Tongue (tissue), 2 donors: ENCODE measurements around the gene GATB. TPM values are rescaled to one million over a fixed set of nuclear protein-coding genes. Genes with fewer than 3 reads are reported as not detected.

Experiments
- DNase-seq: peaks from one replicate; pipeline ENCODE4 v3.0.0-alpha.2; 2015
- total RNA-seq: library from RNA; depleted of rRNA; stranded (reverse); fragments of >200 nt; gene quantifications from one replicate; pipeline ENCODE4 v1.2.3, GENCODE V29; 2014

Gene GATB
- total RNA-seq, 1 donor from 2014 or later = 38.2 TPM

- DNase-seq = no peak
These were observed 86.8 kb downstream of the GATB start for GRCh38 chr4:151673908-151674520.

- no peak for DNase-seq
These were observed 87.8 kb downstream of the GATB start for GRCh38 chr4:151672996-151673395.

DNA sequence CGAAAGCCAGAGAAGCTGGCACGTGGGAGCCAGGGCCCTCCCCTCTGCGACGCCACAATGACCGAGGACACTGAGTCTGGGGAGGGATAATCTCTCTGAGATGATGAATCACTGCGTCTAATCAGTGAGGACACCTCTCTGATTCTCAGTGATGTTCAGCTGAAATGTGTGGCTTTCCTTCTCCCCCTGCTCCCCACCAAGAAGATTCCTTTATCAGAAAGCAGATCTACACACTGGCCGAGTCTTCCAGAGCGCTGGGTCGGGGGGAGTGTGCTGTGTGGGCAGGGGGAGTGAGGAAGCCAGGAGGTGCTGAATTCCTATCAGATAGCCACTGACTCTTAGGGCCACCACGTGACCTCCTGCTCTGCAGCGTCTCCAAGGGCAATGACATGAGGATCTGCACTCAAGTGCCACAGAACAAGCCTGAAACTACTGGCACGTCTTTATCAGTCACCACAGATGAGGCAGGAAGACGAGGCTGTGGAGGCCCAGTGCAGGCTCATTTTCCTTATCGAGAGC is 89.2 kb downstream of the GATB start:
- DNase-seq = peak; percentile 41

- no peak for DNase-seq
These were observed 90.0 kb downstream of the GATB start for GRCh38 chr4:151670843-151671242.

GRCh38 chr4:151669990-151670389 is 90.8 kb downstream of the GATB start:
- no peak for DNase-seq

DNA sequence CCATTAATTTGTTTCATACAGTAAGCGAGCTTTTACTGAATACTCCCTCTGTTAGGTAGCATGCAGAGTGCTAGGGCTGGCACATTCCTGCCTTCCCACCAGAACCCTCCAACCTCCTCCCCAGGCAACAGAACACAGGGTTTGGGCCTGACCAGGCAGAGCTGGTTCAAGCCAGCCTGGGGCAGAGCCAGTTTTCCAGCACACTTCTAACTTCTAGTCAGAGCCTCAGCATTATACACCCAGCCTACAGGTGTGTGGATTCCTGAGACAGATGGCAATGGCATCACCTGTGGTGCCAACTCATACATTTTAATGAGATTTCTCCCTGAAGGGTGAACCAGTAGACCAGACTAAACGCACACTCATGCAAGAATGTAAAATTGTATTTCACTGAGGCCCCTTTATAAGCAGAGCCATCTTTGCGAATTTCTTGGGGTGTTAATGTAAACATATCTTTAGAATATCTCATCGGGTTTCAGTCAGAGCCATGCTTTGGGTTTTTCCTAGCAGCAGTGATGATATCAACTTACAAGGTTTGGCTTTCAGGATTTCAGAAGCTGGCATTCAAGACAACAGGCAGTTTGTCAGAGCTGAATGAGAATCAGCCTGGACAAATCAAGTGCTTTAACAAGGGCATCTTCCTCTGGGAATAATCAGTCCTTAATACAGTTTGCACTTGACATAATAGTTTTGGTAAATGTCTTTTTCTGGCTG is 92.0 kb downstream of the GATB start:
- DNase-seq = no peak

- DNase-seq = no peak
These were observed 93.1 kb downstream of the GATB start for GRCh38 chr4:151667666-151668065.

DNA sequence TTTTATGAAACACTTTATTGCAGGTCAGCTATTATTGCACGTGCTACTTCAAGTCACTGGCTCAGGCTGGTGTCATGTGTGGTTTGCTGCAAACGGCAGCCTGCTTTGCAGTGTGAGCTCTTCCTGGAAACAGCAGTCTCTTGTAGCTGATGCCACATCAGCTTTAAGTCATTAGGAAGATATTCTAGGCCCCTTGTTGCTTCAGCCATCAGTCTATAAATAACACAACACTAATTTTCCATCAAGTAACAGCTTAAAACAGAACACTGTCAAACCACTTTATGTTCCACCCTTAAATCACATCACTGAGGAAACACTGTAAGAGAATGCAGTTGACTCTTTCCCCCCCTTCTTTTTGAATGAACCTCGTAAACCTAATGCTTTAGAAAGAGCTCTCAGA is 93.8 kb downstream of the GATB start:
- DNase-seq = no peak

DNA sequence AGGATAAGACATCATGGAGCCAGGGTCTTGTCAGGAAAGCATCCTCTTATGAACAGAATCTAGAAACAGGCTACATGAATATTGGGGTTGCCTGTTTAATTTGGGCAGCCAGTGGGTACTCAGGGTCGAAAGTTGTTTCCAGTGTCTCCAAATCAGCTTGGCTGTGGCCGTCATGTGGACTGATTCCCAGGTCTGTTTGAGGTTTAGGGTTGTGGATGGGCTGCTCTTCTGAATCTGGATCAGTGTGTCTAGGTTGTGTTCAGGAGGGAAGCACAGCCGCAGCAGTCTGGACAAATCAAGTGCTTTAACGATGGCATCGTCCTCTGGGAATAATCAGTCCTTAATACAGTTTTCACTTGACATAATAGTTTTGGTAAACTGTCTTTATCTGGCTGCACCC is 94.3 kb downstream of the GATB start:
- DNase-seq = no peak

DNA sequence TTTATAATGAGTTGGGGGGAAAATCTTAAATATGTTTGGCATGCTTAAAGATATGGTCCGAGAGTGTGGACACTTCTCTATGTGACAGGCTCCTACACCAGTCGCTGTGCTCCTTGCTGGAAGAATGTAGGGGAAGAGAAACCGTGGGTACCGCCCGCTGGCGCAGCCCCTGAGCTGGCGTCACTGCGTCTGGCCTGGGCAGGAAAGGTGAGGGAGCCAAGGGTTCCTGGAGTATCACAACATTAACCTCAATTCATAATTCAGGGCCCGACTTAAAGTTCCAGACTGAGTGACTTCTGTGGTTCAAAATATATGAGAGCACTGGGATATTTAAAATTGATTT is 95.1 kb downstream of the GATB start:
- DNase-seq = no peak

DNA sequence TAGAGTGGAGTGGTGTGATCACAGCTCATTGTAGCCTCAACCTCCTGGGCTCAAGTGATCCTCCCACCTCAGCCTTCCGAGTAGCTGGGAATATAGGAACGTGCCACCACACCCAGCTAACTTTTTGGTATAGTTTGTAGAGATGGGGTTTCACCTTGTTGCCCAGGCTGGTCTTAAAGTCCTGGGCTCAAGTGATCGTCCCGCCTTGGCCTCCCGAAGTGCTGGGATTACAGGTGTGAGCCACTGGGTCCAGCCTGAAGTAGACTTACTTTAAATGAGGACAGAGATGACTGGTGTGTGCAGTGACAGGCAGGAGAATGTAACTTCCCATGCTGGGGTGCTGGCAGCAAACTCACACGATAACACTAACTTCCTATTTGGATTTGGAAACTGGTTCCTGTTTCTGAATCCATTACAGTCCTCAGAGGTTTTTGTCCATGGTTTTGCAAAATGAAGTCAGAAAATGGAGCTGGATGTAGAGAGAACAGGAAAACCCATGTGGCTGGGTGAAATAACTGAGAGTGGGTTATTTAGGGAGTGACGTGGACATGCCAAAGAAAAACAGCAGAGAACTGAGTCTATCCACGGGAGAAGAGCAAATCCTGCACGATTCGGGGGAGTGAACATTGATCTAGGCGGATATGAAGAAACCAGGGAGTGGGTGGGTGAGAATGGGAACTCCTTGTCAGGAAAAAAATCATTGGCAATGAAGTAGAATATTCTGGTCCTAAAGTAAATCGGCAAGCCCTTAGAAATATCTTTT is 95.6 kb downstream of the GATB start:
- DNase-seq = no peak

DNA sequence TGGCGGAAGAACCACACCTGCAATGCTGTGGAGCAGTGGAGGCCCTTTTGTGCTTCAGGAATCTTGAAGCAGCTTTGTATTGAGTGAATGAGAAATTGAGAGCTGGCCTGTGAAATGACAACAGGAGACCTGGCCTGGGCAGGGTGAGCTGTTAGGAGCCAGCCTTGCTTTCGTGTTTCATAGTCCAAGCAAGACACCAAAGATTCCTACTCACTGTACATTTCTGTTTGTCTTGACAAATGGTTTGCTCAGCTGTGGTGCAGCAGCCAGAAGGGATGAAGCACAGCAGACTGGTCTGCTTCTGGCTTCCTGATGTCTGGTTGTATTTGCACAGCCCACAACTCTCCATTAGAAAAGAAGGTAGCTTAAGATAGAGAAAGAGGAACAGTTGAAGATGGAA is 96.5 kb downstream of the GATB start:
- DNase-seq = no peak

DNA sequence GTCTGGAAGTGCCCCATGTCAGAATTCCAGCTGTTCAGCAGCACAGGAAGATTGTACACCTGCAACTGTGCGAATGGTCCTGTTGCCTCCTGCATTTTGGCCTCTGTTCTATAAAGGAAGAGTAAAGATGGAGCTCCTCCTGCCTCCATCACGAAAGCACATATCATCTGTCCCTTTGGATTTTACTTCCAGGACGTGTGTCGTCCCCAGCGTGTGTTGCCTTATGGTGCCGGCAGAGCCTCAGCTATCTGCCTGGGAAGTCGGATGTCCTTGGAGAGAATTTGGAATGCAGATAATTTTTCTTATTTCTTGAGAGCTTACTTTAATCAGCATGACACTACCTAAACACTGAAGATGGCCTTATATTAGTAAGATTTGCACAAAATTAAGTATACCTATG is 97.7 kb downstream of the GATB start:
- DNase-seq = no peak

- no peak for DNase-seq
These were observed 98.9 kb downstream of the GATB start for GRCh38 chr4:151661873-151662272.

- no peak for DNase-seq
These were observed 100.1 kb downstream of the GATB start for GRCh38 chr4:151660676-151661075.

DNA sequence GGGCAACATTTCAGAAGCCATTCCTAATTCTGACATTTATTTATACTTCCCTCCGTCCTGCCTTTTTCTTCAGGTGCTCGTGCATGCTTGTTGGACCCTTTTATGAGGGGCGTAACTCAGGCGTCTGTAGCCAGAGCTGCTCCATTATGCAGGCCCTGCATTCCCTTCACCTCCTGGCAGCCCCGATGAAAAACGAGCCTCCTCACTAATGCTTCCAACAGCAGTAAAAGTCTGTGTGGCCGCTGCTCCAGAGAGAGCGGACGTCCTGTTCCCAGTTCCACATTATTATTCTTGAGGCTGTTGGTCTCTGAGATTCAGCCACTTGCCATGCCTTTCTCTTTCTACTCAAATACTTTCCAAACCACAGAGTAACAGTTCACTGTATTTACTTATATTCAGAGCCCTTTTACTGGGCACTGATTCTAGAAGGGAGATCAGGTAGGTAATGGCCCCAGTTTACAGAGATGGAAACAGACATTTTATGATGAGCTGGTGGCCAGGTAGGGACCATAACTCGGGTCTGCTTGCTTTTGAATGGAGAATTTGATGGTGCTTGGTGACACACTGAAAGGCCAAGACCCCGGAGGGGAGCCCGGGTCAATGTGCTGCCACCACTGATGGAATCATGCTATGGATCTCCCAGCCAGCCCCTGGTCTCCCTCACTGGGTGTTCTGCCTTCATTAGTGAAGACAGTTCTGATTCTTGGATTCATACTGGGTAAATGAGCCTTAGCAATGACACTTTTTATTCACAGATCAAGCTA is 101.0 kb downstream of the GATB start:
- DNase-seq = peak; percentile 84

GRCh38 chr4:151658959-151659600 is 101.7 kb downstream of the GATB start:
- DNase-seq = peak; percentile 58

DNA sequence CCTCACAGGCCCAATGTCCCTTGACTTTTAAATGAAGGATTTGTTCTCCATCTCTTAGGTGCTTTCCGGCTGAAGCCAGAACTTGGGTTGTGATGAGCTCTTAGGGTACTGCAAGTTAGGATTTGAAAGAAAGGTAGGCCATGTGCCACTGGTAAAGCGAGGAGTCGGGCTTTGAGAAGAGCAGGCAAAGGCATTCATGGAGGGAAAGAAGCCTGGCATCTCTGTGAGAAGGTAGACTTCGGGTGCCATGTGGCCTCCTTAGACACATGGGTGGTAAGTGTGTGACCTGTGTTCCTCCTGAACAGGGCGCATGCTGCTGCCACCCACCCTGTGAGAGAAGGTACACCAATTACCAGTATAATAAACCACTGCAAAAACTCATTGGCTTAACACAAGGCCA is 102.9 kb downstream of the GATB start:
- DNase-seq = no peak

GRCh38 chr4:151656058-151656457 is 104.7 kb downstream of the GATB start:
- DNase-seq = no peak

- DNase-seq = no peak
These were observed 107.3 kb downstream of the GATB start for GRCh38 chr4:151653548-151653918.

GRCh38 chr4:151652841-151653547 is 107.8 kb downstream of the GATB start:
- DNase-seq = no peak

DNA sequence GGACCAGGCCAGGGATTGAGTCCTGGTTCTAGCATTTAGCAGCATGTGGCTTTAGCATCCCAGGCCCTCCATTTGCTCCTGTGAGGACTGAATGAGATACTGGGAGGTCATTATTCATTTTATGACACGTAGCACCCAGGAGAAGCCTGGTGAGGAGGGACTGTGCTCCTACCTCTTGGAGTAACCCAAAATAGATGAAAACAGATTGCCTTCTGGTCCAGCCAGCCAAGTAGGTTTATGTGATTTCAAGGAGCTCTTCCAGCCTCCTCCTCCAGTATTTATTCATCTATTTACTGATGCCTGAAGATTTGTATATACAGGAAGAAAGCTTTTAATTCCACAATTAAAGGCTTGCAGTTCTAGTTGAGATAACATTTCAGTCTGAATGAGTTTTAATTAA is 109.3 kb downstream of the GATB start:
- DNase-seq = no peak
